Mammary epithelial cell (primary cell): ENCODE results near the gene ROPN1B.

ENCODE experiments used
- EZH2 ChIP-seq: IDR thresholded peaks from 2 replicates; pipeline ENCODE4 v1.6.1; 2012; ENCODE audit warnings: low read length, inconsistent platforms, borderline replicate concordance
- TF ChIP-seq, protein P1 (sequence below), 2 donors: IDR thresholded peaks in 1 of 2; conservative IDR thresholded peaks in 1 of 2; 2 replicates each; pipeline ENCODE4 v1.5.1; 2011 to 2012; ENCODE audit warnings: inconsistent platforms in 2 of 2, low read length in 2 of 2, mild to moderate bottlenecking in 2 of 2, control low read depth in 1 of 2, low read depth in 1 of 2; ENCODE audit not compliant: insufficient read depth in 1 of 2; ENCODE audit errors: extremely low read depth in 1 of 2

GRCh38 chr3:126026277-126026751, 57.3 kb downstream of the ROPN1B start:
- no peak for TF ChIP-seq EZH2
- TF ChIP-seq, protein P1, sequence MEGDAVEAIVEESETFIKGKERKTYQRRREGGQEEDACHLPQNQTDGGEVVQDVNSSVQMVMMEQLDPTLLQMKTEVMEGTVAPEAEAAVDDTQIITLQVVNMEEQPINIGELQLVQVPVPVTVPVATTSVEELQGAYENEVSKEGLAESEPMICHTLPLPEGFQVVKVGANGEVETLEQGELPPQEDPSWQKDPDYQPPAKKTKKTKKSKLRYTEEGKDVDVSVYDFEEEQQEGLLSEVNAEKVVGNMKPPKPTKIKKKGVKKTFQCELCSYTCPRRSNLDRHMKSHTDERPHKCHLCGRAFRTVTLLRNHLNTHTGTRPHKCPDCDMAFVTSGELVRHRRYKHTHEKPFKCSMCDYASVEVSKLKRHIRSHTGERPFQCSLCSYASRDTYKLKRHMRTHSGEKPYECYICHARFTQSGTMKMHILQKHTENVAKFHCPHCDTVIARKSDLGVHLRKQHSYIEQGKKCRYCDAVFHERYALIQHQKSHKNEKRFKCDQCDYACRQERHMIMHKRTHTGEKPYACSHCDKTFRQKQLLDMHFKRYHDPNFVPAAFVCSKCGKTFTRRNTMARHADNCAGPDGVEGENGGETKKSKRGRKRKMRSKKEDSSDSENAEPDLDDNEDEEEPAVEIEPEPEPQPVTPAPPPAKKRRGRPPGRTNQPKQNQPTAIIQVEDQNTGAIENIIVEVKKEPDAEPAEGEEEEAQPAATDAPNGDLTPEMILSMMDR (conservative IDR thresholded peaks at IDR 0.05 in 1 of 2, IDR thresholded peaks at IDR 0.05 in 1 of 2; ENCODE audit: extremely low read depth in 1 of 2, insufficient read depth in 1 of 2, low read depth in 1 of 2, low read length in 2 of 2): no peak
